ENCODE data around the gene GPR27.

GPR27 gene

GRCh38 chr3:71722693-71723092, 31.0 kb upstream of the GPR27 start:
- Histone ChIP-seq H3K4me1 (ENCODE audit: control insufficient read depth, insufficient read depth, low read length) (no peaks in the 10 kb centered on the region), H3K9me3 (ENCODE audit: control insufficient read depth, insufficient read depth, low read depth, low read length) (no peaks in the 10 kb centered on the region), H3K36me3 (ENCODE audit: control insufficient read depth in 2 of 2, insufficient read depth in 1 of 2, low read length in 2 of 2) (no peaks in the 10 kb centered on the region), H3K27ac (ENCODE audit: extremely low read depth, low read depth, low read length) (no peak overlapping the region), H3K4me3 (ENCODE audit: low read depth, low read length) (no peak overlapping the region)
- ChIA-PET CTCF (no interaction called here), POLR2A (no interaction called here)
- TF ChIP-seq ZNF274 (IDR thresholded peaks at IDR 0.05; ENCODE audit: low read length) (no peak), ZNF274 (tag by site-specific recombination; IDR thresholded peaks at IDR 0.05; ENCODE audit: borderline replicate concordance) (no peak)

DNA sequence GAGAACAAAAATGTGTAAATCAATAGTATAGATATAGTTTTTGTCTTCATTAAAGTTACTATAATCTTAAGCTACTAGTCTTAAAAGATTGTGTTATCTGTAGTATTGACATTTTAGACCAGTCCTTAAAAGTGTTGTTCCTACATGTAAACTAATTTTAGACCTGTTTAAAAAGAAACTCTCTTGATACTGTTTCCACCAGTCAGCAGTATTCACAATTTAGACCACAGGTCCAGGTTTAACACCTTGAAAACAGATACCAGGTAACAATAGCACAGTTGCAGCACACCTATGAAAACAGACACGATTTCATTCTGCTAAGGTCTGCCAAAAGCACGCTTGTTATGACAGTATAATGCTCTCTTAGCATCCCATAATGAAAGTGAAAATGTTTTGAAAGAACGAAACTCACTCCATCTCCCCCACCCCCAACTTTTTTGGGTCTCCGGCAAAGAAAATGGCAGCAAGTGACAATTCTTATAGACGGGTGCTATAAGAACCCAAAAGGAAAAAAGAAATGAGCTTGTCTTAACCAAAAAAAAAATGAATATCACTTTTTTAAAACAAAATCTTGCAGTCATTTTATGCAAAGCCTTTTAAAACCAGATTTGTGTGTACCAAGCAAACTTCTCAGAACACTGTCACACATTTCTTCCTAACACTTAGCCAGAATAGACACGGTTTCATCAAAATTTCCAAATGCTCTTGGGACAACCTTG, 30.0 kb upstream of the GPR27 start:
- Histone ChIP-seq H3K27ac (ENCODE audit: extremely low read depth, low read depth, low read length) (no peak overlapping the region), H3K4me3 (ENCODE audit: low read depth, low read length) (peak overlapping the region; percentile 86; the same call in 1 of the 2 replicates), H3K36me3 (ENCODE audit: control insufficient read depth in 2 of 2, insufficient read depth in 1 of 2, low read length in 2 of 2) (no peaks in the 10 kb centered on the region), H3K9me3 (ENCODE audit: control insufficient read depth, insufficient read depth, low read depth, low read length) (no peaks in the 10 kb centered on the region), H3K4me1 (ENCODE audit: control insufficient read depth, insufficient read depth, low read length) (no peaks in the 10 kb centered on the region)
- TF ChIP-seq ZNF341 (tag by site-specific recombination; IDR thresholded peaks at IDR 0.05; ENCODE audit: low read depth) (no peak), ZNF311 (tag by site-specific recombination; IDR thresholded peaks at IDR 0.05; ENCODE audit: borderline replicate concordance) (no peak), ZNF777 (tag by site-specific recombination; IDR thresholded peaks at IDR 0.05; ENCODE audit: borderline replicate concordance) (no peak), SP7 (tag by site-specific recombination; IDR thresholded peaks at IDR 0.05) (no peak), ZNF423 (tag by site-specific recombination; IDR thresholded peaks at IDR 0.05) (no peak), ZNF544 (tag by site-specific recombination; IDR thresholded peaks at IDR 0.05) (no peak), ZNF266 (tag by site-specific recombination; IDR thresholded peaks at IDR 0.05; ENCODE audit: low read depth) (no peak), HOXA7 (CRISPR knock-in tag; IDR thresholded peaks at IDR 0.05; ENCODE audit: borderline replicate concordance) (no peak), ZSCAN30 (tag by site-specific recombination; IDR thresholded peaks at IDR 0.05) (no peak), ZNF274 (IDR thresholded peaks at IDR 0.05; ENCODE audit: low read length) (no peak), ZNF274 (tag by site-specific recombination; IDR thresholded peaks at IDR 0.05; ENCODE audit: borderline replicate concordance) (no peak), WT1 (tag by site-specific recombination; IDR thresholded peaks at IDR 0.05) (no peak)
- TF ChIP-seq, protein P1, sequence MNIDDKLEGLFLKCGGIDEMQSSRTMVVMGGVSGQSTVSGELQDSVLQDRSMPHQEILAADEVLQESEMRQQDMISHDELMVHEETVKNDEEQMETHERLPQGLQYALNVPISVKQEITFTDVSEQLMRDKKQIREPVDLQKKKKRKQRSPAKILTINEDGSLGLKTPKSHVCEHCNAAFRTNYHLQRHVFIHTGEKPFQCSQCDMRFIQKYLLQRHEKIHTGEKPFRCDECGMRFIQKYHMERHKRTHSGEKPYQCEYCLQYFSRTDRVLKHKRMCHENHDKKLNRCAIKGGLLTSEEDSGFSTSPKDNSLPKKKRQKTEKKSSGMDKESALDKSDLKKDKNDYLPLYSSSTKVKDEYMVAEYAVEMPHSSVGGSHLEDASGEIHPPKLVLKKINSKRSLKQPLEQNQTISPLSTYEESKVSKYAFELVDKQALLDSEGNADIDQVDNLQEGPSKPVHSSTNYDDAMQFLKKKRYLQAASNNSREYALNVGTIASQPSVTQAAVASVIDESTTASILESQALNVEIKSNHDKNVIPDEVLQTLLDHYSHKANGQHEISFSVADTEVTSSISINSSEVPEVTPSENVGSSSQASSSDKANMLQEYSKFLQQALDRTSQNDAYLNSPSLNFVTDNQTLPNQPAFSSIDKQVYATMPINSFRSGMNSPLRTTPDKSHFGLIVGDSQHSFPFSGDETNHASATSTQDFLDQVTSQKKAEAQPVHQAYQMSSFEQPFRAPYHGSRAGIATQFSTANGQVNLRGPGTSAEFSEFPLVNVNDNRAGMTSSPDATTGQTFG (tag by site-specific recombination; IDR thresholded peaks at IDR 0.05; ENCODE audit: borderline replicate concordance): no peak
- ChIA-PET CTCF (interaction anchor here (0.6 to 1.6 kb wide), 3 partner anchors 13 to 1164 kb away, joined by 3 to 5 read pairs (median 3); partner anchors contain the start of gene GXYLT2), POLR2A (interaction anchor here (0.8 kb wide), 1 partner anchor 144 kb away, joined by 4 read pairs; no protein-coding TSS in a partner anchor)

DNA sequence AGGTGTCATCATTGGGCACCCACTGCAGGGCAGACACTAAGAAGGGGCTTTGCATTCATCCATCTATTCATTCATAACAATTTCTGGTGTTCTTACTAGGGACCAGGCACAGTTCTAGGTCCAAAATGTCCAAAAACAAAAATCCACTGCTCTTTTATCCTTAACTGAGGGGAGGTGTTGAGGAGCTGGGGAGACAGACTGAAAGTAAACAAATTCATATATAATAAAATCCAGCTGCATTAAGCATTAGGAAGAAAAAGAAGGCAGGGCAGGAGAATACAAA, 29.5 kb upstream of the GPR27 start:
- Histone ChIP-seq H3K27ac (ENCODE audit: extremely low read depth, low read depth, low read length) (no peak overlapping the region), H3K36me3 (ENCODE audit: control insufficient read depth in 2 of 2, insufficient read depth in 1 of 2, low read length in 2 of 2) (no peaks in the 10 kb centered on the region), H3K4me1 (ENCODE audit: control insufficient read depth, insufficient read depth, low read length) (no peaks in the 10 kb centered on the region), H3K4me3 (ENCODE audit: low read depth, low read length) (peak overlapping the region; percentile 86), H3K9me3 (ENCODE audit: control insufficient read depth, insufficient read depth, low read depth, low read length) (no peaks in the 10 kb centered on the region)
- ChIA-PET POLR2A (interaction anchor here (0.8 kb wide), 1 partner anchor 144 kb away, joined by 4 read pairs; no protein-coding TSS in a partner anchor), CTCF (interaction anchor here (0.6 to 1.6 kb wide), 3 partner anchors 13 to 1164 kb away, joined by 3 to 5 read pairs (median 3); partner anchors contain the start of gene GXYLT2)
- no peak for TF ChIP-seq ZSCAN30 (tag by site-specific recombination; IDR thresholded peaks at IDR 0.05)
- no peak for TF ChIP-seq ZNF354C (tag by site-specific recombination; IDR thresholded peaks at IDR 0.05; ENCODE audit: borderline replicate concordance, low read depth)
- no peak for TF ChIP-seq HOXC10 (CRISPR knock-in tag; IDR thresholded peaks at IDR 0.05)
- no peak for TF ChIP-seq ZNF37A (tag by site-specific recombination; IDR thresholded peaks at IDR 0.05)
- no peak for TF ChIP-seq ZNF175 (tag by site-specific recombination; IDR thresholded peaks at IDR 0.05)
- TF ChIP-seq ZNF23 (tag by site-specific recombination; IDR thresholded peaks at IDR 0.05; ENCODE audit: borderline replicate concordance): no peak

Measured in HEK293 (cell line).